Lower leg skin (tissue), 3 donors: ENCODE data around the gene ARX.

Experiments used
- CTCF ChIP-seq, 3 donors: fragments of 450-650 bp; IDR thresholded peaks; one replicate each; pipeline ENCODE4 v1.5.1; 2016; ENCODE audit warnings: antibody characterized with exemption in 3 of 3, mild to moderate bottlenecking in 3 of 3, moderate library complexity in 2 of 3
- POLR2A ChIP-seq, 2 donors: fragments of 450-650 bp; IDR thresholded peaks; one replicate each; pipeline ENCODE4 v1.6.1; 2016 to 2017; ENCODE audit warnings: antibody characterized with exemption in 2 of 2, mild to moderate bottlenecking in 1 of 2, moderate library complexity in 1 of 2

GRCh38 chrX:25006586-25007058 lies 9.1 kb downstream of the ARX start:
- no peak for TF ChIP-seq CTCF (IDR thresholded peaks at IDR 0.05)
- TF ChIP-seq POLR2A (IDR thresholded peaks at IDR 0.05), result no peak
